ENCODE data around the gene MICALL2. TPM values are rescaled to one million over a fixed set of nuclear protein-coding genes. Genes with fewer than 3 reads are reported as not detected.

MICALL2 gene
- total RNA-seq, 6 donors from 2014 or later: 17.8 to 67.1 (median 42.4) TPM

DNA sequence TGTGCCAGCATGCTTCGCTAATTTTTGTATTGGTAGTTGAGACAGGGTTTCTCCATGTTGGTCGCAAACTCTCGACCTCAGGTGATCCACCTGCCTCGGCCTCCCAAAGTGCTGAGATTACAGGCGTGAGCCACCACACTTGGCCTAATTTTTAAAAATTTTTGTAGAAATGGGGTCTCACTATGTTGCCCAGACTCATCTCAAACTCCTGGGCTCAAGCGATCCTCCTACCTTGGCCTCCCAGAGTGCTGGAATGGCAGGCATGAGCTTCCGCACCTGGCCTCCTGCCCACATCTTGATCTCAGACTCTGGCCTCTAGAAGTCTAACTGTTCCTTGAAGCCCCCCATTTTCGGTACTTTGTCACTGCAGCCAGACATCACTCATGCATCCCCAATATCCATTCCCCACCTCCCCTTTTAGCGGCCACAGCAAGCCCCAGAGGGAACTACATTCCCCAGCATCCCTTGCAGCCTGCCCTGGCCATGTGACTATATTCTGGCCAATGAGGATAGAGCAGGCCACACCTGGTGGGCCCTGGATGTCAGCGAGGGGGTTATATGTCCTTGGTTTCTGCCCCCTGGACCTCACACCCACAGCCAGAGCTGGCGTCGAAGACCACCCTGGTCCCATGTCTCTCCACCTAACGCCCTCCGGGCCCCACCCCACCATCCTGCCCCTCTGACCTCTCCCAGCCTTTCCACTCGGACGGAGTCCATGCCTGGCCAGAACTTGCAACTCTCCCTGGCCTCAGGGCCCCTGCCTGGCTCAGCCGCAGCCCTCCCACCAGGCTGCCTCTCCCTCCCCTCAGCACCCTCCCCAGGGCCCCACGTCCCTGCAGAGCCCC, 33.8 kb downstream of the MICALL2 start:
- ATAC-seq (ENCODE audit: low FRiP score in 2 of 2) (no peak), DNase-seq (peak in 1 of 2 donors; percentile 52)
- Histone ChIP-seq H3K9me3 (no peaks in the 10 kb centered on the region), H3K27ac (no peak overlapping the region), H3K4me3 (no peak overlapping the region), H3K4me1 (no peaks in the 10 kb centered on the region), H3K36me3 (no peaks in the 10 kb centered on the region), H3K27me3 (peaks cover 0 to 9% (median 2%) of the 10 kb centered on the region in 4 donors)
- TF ChIP-seq, protein P1, sequence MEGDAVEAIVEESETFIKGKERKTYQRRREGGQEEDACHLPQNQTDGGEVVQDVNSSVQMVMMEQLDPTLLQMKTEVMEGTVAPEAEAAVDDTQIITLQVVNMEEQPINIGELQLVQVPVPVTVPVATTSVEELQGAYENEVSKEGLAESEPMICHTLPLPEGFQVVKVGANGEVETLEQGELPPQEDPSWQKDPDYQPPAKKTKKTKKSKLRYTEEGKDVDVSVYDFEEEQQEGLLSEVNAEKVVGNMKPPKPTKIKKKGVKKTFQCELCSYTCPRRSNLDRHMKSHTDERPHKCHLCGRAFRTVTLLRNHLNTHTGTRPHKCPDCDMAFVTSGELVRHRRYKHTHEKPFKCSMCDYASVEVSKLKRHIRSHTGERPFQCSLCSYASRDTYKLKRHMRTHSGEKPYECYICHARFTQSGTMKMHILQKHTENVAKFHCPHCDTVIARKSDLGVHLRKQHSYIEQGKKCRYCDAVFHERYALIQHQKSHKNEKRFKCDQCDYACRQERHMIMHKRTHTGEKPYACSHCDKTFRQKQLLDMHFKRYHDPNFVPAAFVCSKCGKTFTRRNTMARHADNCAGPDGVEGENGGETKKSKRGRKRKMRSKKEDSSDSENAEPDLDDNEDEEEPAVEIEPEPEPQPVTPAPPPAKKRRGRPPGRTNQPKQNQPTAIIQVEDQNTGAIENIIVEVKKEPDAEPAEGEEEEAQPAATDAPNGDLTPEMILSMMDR (IDR thresholded peaks at IDR 0.05): no peak
- no peak for TF ChIP-seq EP300 (IDR thresholded peaks at IDR 0.05)
- TF ChIP-seq POLR2A (IDR thresholded peaks at IDR 0.05): no peak
- no peak for TF ChIP-seq POLR2AphosphoS5 (IDR thresholded peaks at IDR 0.05)
- WGBS, 2 donors: 63 to 75% methylated on average over 14 to 18 of the region's 18 CpGs

DNA sequence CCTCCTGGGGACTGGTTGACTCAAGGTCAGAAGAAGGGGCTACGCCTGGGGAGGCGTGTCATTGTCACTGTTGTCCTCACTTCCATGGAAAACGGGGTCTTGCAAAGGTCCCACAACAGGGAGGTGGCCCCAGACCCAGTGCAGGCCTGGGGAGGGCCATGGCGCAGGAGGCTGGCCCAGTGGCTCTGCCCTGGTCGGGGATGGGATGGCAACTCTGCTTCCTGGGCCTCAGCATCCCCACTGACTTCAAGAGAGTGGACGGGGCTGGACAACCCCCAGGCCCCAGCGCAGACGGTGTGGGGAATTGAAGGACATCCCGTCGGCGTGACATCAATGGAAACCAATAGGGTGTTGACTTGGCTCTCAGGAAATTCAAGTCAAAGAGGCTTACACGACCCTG, 35.2 kb downstream of the MICALL2 start:
- Histone ChIP-seq H3K4me1 (no peaks in the 10 kb centered on the region), H3K4me3 (no peak overlapping the region), H3K27me3 (peaks cover 0 to 5% (median 2%) of the 10 kb centered on the region in 4 donors), H3K9me3 (no peaks in the 10 kb centered on the region), H3K27ac (no peak overlapping the region), H3K36me3 (no peaks in the 10 kb centered on the region)
- WGBS, 2 donors: 75 to 84% methylated on average over 12 of the region's 12 CpGs
- DNase-seq: peak in 1 of 2 donors; percentile 50
- TF ChIP-seq, protein P1 (IDR thresholded peaks at IDR 0.05): no peak
- TF ChIP-seq POLR2A (IDR thresholded peaks at IDR 0.05): no peak
- TF ChIP-seq EP300 (IDR thresholded peaks at IDR 0.05): no peak
- no peak for TF ChIP-seq POLR2AphosphoS5 (IDR thresholded peaks at IDR 0.05)
- ATAC-seq (ENCODE audit: low FRiP score in 2 of 2): no peak

DNA sequence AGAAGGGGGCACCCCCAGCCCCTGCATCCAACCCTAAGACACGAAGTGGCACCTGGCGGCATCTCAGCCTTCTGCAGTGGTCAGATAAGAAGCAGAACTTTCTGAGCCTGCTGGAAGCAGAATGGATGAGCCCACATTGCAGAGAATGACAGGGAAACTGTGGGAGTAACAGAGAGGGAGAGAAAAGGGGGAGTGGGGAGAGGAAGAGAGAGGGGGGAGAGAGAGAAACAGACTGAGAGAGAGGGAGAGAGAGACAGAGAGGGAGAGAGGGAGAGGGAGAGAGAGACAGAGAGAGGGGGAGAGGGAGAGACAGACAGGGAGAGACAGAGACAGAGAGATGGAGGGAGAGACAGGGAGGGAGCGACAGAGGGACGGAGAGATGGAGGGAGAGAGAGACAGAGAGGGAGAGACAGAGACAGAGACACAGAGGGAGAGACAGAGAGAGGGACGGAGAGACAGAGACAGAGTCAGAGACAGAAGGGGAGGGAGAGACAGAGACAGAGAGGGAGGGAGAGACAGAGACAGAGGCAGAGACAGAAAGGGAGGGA, 35.9 kb downstream of the MICALL2 start:
- WGBS, 2 donors: 70 to 72% methylated on average over 5 of the region's 5 CpGs
- Histone ChIP-seq H3K36me3 (no peaks in the 10 kb centered on the region), H3K4me1 (no peaks in the 10 kb centered on the region), H3K27ac (no peak overlapping the region), H3K9me3 (no peaks in the 10 kb centered on the region), H3K4me3 (no peak overlapping the region), H3K27me3 (peaks cover 0 to 5% (median 2%) of the 10 kb centered on the region in 4 donors)
- TF ChIP-seq POLR2A (IDR thresholded peaks at IDR 0.05) (no peak), EP300 (IDR thresholded peaks at IDR 0.05) (no peak), POLR2AphosphoS5 (IDR thresholded peaks at IDR 0.05) (no peak)
- TF ChIP-seq, protein P1 (IDR thresholded peaks at IDR 0.05): no peak
- DNase-seq: no peak
- no peak for ATAC-seq (ENCODE audit: low FRiP score in 2 of 2)

- no peaks in the 10 kb centered on the region for H3K4me1 ChIP-seq
- no peaks in the 10 kb centered on the region for H3K9me3 ChIP-seq
- H3K27ac ChIP-seq: no peak overlapping the region
- no peak for ATAC-seq (ENCODE audit: low FRiP score in 2 of 2)
- peaks cover 0 to 5% (median 2%) of the 10 kb centered on the region in 4 donors for H3K27me3 ChIP-seq
- H3K36me3 ChIP-seq: no peaks in the 10 kb centered on the region
- 35 to 39% methylated on average over 12 to 24 of the region's 24 CpGs for WGBS, 2 donors
- DNase-seq: peak in 1 of 2 donors; percentile 69
- no peak for TF ChIP-seq POLR2AphosphoS5 (IDR thresholded peaks at IDR 0.05)
- TF ChIP-seq EP300 (IDR thresholded peaks at IDR 0.05): no peak
- TF ChIP-seq, protein P1 (IDR thresholded peaks at IDR 0.05): no peak
- TF ChIP-seq POLR2A (IDR thresholded peaks at IDR 0.05): no peak
- H3K4me3 ChIP-seq: no peak overlapping the region
Measured at GRCh38 chr7:1422512-1423263, 36.6 kb downstream of the MICALL2 start.

All from upper lobe of left lung (tissue), 6 donors.